ENCODE results near the gene NR1H2. TPM values are rescaled to one million over a fixed set of nuclear protein-coding genes. Genes with fewer than 3 reads are reported as not detected.

NR1H2 gene
- total RNA-seq, 1 donor = 71.2 TPM

DNA sequence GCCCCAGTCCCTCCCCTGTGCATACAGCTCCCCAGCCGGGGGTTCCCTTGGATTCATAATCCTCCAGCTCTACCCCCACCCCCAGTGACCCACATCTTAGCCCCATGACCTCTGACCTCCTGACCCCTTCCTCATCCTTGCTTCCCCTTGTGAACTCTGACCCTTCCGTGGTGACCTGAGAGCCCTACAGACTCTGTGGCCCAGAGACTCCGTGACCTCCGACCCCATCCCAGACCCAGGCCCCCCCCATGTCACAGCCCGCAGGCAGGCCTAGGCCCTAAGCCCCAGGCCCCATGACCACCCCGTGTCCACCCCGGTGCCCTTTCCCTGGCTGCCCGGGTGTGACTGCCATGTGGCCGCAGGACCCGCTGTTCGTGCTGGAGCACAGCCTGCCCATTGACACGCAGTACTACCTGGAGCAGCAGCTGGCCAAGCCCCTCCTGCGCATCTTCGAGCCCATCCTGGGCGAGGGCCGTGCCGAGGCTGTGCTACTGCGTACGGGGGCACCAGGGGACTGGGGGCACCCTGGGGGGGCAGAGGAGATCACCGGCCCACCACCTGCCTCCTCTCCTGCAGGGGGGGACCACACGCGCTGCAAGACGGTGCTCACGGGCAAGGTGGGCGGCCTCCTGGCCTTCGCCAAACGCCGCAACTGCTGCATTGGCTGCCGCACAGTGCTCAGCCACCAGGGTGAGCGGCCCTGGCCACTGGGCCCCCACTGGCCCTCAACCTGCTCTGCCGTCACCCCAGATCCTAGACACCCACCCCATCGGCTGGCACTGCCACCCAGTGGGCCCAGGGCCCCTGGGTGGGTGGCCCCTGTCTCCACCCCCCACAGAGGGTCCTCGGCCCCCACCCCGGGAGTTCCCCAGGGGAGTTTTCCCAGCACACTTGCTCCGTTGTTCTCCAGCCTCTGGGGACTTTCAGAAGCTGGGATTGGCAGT, 40.0 kb downstream of the NR1H2 start:
- TF ChIP-seq, protein P1, sequence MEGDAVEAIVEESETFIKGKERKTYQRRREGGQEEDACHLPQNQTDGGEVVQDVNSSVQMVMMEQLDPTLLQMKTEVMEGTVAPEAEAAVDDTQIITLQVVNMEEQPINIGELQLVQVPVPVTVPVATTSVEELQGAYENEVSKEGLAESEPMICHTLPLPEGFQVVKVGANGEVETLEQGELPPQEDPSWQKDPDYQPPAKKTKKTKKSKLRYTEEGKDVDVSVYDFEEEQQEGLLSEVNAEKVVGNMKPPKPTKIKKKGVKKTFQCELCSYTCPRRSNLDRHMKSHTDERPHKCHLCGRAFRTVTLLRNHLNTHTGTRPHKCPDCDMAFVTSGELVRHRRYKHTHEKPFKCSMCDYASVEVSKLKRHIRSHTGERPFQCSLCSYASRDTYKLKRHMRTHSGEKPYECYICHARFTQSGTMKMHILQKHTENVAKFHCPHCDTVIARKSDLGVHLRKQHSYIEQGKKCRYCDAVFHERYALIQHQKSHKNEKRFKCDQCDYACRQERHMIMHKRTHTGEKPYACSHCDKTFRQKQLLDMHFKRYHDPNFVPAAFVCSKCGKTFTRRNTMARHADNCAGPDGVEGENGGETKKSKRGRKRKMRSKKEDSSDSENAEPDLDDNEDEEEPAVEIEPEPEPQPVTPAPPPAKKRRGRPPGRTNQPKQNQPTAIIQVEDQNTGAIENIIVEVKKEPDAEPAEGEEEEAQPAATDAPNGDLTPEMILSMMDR (IDR thresholded peaks at IDR 0.05; ENCODE audit: insufficient read depth, low read depth, low read length) = no peak
- no peak for DNase-seq (ENCODE audit: low read depth)
- H3K4me3 ChIP-seq (ENCODE audit: low read depth, low read length) = no peak overlapping the region

DNA sequence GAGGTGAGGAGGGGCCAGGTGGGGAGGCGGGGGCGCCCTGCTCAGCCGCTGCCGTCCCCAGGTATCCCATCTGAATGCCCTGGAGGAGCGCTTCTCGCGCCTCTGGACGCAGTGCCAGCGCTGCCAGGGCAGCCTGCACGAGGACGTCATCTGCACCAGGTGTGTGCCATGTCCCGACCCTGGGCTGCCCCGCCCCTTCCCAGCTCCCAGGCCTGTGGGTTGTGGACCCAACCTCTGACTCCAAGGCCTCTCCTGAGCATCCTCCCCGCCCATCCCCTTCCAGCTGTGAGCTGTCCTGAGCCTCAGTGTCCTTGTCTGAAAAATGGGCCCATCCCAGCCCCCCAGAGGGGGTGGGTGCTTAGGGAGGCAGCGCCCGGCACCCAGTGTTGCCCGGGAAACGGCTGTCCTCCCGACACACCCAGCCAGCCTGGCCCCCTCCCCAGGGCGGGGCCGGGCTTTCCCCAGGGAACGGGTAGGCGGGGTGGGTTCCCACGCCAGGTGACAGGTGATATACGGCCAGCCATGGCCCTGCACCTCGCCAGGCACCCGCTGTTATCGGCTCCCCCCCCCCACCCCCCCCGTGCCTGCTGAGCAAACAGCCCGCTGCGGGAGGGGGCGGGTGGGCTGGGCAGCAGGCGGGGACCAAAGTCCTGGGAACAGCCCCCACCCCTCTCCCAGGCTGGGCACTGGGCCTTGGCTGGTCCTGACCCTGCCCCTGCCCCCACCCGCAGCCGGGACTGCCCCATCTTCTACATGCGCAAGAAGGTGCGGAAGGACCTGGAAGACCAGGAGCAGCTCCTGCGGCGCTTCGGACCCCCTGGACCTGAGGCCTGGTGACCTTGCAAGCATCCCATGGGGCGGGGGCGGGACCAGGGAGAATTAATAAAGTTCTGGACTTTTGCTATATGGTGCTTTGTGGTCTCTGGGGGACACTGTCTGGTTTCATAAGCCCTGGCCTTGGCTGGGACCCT, 41.1 kb downstream of the NR1H2 start:
- H3K4me3 ChIP-seq (ENCODE audit: low read depth, low read length) = no peak overlapping the region
- TF ChIP-seq, protein P1 (IDR thresholded peaks at IDR 0.05; ENCODE audit: insufficient read depth, low read depth, low read length) = no peak
- no peak for DNase-seq (ENCODE audit: low read depth)

DNA sequence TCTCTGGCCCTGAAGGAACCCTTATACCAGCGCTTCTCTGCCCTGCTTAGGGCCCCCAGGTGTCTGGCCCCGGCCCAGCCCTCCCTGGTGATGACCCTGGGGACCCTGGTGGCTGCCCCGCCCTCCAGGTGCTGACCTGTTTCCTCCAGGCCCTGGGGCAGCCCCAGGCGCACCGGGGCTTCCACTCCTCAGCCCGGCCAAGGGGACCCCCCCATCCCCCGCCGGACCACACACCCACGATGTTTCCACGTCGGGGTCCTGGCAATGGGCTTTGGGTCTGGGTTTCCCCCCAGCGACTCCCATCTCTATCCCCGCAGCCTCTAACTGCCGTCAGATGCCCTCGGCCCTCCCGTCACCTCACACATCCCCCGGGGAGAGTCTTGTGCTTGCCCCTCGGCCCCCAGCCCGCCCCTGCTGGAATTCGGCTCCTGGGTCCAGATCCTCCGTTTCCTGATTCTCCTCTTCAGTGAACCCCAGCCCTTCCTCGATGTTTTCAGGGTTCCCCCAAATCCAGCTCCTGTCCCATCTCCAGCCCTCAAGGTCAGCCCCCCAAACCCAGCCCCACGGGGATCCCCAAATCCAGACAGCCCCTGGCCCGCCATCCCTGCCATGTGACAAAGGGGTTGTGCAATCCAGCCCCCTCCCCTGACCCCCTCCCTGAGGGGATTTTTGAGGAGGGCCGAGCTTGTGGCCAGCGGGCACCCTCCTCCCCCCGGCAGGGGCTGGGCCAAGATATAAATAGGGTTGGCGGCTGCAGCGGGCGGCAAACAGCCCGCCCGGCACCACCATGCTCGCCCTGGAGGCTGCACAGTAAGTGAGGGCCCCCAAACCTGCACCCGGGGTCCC, 42.1 kb downstream of the NR1H2 start, which contains the start of gene SPIB:
SPIB (plus strand) TSS at position 763 of the 846 bp plus-strand sequence; CDS start at position 788, 25 bp downstream.
- DNase-seq (ENCODE audit: low read depth) = no peak
- TF ChIP-seq, protein P1 (IDR thresholded peaks at IDR 0.05; ENCODE audit: insufficient read depth, low read depth, low read length) = no peak
- H3K4me3 ChIP-seq (ENCODE audit: low read depth, low read length) = no peak within 1 kb of the TSS

DNA sequence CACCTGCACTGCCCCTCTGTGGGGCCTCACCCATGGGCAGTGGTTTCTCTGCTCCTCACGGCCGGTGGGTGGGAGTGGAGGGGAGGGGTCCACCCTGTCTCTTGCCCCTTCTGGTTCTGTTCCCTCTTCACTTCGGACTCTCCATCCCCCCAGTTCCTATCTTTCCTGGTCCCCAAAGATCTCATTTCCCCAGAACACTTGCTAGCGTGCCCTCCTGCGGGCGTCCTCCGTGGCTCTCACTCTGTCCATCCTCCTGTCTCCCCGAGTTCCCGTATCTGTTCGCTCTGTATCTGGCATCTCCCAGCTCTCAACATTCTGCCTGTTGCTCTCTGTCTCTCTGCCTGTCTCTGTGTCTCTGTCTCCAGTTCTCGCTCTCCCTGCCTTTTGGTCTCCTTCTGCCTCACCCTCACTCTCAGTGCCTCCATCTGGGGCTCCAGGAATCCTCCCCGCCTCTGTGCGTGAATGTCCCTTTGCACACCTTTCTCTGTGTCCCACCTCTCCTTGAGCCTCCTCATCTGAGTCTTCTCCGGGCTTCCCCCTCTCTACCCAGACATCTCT, 42.8 kb downstream of the NR1H2 start:
- DNase-seq (ENCODE audit: low read depth) = no peak
- TF ChIP-seq, protein P1 (IDR thresholded peaks at IDR 0.05; ENCODE audit: insufficient read depth, low read depth, low read length) = no peak
- H3K4me3 ChIP-seq (ENCODE audit: low read depth, low read length) = no peak overlapping the region

DNA sequence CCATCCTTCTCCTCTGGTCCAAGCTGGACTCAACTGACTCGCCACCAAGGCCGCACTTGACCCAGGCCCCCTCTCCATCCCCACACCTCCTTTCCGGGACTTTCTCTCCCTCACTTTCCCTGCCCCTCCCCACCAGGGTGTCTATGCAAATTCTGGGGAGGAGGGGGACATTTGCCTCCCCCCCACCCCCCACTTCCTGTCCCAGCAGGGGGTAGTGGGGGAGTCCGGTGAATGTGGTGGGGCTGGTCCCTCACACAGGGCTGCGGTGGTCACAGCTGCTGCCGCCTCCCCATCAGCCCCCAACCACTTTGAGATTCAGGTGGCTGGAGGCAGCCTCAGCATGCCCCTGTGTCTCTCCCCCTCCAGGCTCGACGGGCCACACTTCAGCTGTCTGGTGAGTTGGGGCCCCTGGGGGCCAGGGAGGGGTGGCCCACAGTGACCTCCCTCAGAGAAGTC, 43.4 kb downstream of the NR1H2 start:
- H3K4me3 ChIP-seq (ENCODE audit: low read depth, low read length) = no peak overlapping the region
- TF ChIP-seq, protein P1 (IDR thresholded peaks at IDR 0.05; ENCODE audit: insufficient read depth, low read depth, low read length) = no peak
- no peak for DNase-seq (ENCODE audit: low read depth)
